WTC11 (cell line): ENCODE measurements around the gene TTLL10.

ENCODE experiments used
- ETV6 ChIP-seq: sonication (generic); formaldehyde crosslinking; IDR thresholded peaks from 2 replicates; pipeline ENCODE4 v1.8.1; 2022; ENCODE audit warnings: mild to moderate bottlenecking, missing genetic modification reagents
- RELA ChIP-seq: sonication (generic); formaldehyde crosslinking; IDR thresholded peaks from 2 replicates; pipeline ENCODE4 v1.8.1; 2022; ENCODE audit warnings: missing genetic modification reagents, mild to moderate bottlenecking, borderline replicate concordance
- ZNF416 ChIP-seq: fragments of 250-450 bp; sonication (Bioruptor Pico); IDR thresholded peaks from 2 replicates; pipeline ENCODE4 v1.9.0; 2021; ENCODE audit warnings: mild to moderate bottlenecking, inconsistent platforms
- TF ChIP-seq, protein P1 (sequence below): fragments of 200-600 bp; IDR thresholded peaks from 2 replicates; pipeline ENCODE4 v1.8.0; 2022; ENCODE audit warnings: antibody characterized with exemption

- TF ChIP-seq RELA (no peak), ETV6 (CRISPR knock-in tag) (no peak), ZNF416 (CRISPR knock-in tag) (no peak)
- TF ChIP-seq, protein P1, sequence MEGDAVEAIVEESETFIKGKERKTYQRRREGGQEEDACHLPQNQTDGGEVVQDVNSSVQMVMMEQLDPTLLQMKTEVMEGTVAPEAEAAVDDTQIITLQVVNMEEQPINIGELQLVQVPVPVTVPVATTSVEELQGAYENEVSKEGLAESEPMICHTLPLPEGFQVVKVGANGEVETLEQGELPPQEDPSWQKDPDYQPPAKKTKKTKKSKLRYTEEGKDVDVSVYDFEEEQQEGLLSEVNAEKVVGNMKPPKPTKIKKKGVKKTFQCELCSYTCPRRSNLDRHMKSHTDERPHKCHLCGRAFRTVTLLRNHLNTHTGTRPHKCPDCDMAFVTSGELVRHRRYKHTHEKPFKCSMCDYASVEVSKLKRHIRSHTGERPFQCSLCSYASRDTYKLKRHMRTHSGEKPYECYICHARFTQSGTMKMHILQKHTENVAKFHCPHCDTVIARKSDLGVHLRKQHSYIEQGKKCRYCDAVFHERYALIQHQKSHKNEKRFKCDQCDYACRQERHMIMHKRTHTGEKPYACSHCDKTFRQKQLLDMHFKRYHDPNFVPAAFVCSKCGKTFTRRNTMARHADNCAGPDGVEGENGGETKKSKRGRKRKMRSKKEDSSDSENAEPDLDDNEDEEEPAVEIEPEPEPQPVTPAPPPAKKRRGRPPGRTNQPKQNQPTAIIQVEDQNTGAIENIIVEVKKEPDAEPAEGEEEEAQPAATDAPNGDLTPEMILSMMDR, result no peak
Observed at GRCh38 chr1:1148569-1148968, 25.1 kb upstream of the TTLL10 start.
